SU-DHL-6 (cell line): ENCODE measurements around the gene SLC16A10.

Source experiments
- H2AFZ ChIP-seq: fragments of 200-600 bp; sonication (generic); 2 replicates; pipeline ENCODE4 v1.6.1; 2014; ENCODE audit warnings: low read depth, mild to moderate bottlenecking, moderate library complexity, mixed read lengths, antibody characterized with exemption, low read length; ENCODE audit not compliant: severe bottlenecking
- H3F3A ChIP-seq: fragments of 200-600 bp; shearing (Covaris generic); 2 replicates; pipeline ENCODE4 v1.6.0; 2016; ENCODE audit warnings: antibody characterized with exemption, mild to moderate bottlenecking; ENCODE audit not compliant: insufficient read depth
- H3K27ac ChIP-seq: fragments of 200-600 bp; sonication (generic); 2 replicates; pipeline ENCODE4 v1.5.1; 2016; ENCODE audit warnings: low read depth, mild to moderate bottlenecking, low read length, moderate library complexity, mixed read lengths
- H3K27me3 ChIP-seq: fragments of 200-600 bp; sonication (generic), shearing (Covaris generic); 2 replicates; pipeline ENCODE4 v1.6.0; 2014; ENCODE audit warnings: mild to moderate bottlenecking, low read length
- H3K36me3 ChIP-seq: fragments of 200-600 bp; sonication (generic); 2 replicates; pipeline ENCODE4 v1.6.1; 2014; ENCODE audit warnings: mild to moderate bottlenecking, low read length, mixed read lengths
- H3K4me2 ChIP-seq: fragments of 300-600, 200-600 bp; shearing (Covaris generic), sonication (generic); 2 replicates; pipeline ENCODE4 v1.6.0; 2014; ENCODE audit warnings: low read length, low read depth, mild to moderate bottlenecking; ENCODE audit not compliant: poor library complexity, severe bottlenecking
- H3K4me3 ChIP-seq: fragments of 200-600 bp; sonication (generic); 2 replicates; pipeline ENCODE4 v1.5.1; 2014; ENCODE audit warnings: antibody characterized with exemption, low read length, mild to moderate bottlenecking, mixed read lengths; ENCODE audit not compliant: insufficient read depth, poor library complexity, severe bottlenecking
- H3K79me2 ChIP-seq: fragments of 200-600 bp; sonication (generic); 2 replicates; pipeline ENCODE4 v1.6.1; 2014; ENCODE audit warnings: mild to moderate bottlenecking, low read length, moderate library complexity; ENCODE audit not compliant: insufficient read depth
- H3K9ac ChIP-seq: fragments of 200-600 bp; sonication (generic); 2 replicates; pipeline ENCODE4 v1.7.0; 2014; ENCODE audit warnings: mild to moderate bottlenecking, low read length
- H3K9me2 ChIP-seq: fragments of 200-600 bp; sonication (generic); replicated peaks from 2 replicates; pipeline ENCODE4 v1.6.1; 2014; ENCODE audit warnings: low read length; ENCODE audit not compliant: insufficient read depth
- H3K9me3 ChIP-seq: fragments of 200-600 bp; sonication (generic); 2 replicates; pipeline ENCODE4 v1.6.1; 2014; ENCODE audit warnings: low read length, mixed read lengths; ENCODE audit not compliant: insufficient read depth
- H4K20me1 ChIP-seq: fragments of 200-600 bp; sonication (generic); 2 replicates; pipeline ENCODE4 v1.6.1; 2014; ENCODE audit warnings: low read depth, mild to moderate bottlenecking, antibody characterized with exemption, low read length, moderate library complexity, mixed read lengths
- CTCF ChIP-seq: fragments of 200-600 bp; sonication (generic); IDR thresholded peaks from one replicate; pipeline ENCODE4 v1.5.1; 2017; ENCODE audit warnings: antibody characterized with exemption, mild to moderate bottlenecking, low read length, moderate library complexity; ENCODE audit not compliant: insufficient read depth, poor library complexity, severe bottlenecking
- EZH2phosphoT487 ChIP-seq: fragments of 200-600 bp; sonication (generic), shearing (Covaris generic); conservative IDR thresholded peaks from 2 replicates; pipeline ENCODE4 v1.6.1; 2018; ENCODE audit warnings: mild to moderate bottlenecking, antibody characterized with exemption, low read length, moderate library complexity, mixed read lengths

SLC16A10 gene

DNA sequence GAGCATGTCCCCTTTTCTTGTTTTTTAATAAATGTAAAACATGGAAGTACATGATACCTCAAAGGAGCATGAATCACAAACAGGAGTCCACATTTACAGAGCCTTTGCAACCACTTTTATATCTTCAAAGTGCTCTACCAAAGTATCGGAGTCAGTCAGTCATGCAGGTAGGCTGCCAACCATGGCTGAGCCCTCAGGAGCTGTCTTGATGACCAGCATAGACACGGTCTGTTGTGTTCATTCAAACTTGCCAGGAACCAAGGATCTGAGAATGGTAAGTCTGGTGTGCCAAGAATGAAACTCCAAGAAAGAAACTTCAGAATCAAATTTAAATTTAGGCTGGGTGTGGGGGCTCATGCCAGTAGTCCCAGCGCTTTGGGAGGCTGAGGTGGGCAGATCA is 111.5 kb downstream of the SLC16A10 start:
- Histone ChIP-seq H3K9me2 (no peaks in the 10 kb centered on the region), H4K20me1 (no peaks in the 10 kb centered on the region)

GRCh38 chr6:111199935-111200334 is 112.6 kb downstream of the SLC16A10 start:
- Histone ChIP-seq H3K4me3 (no peak overlapping the region), H3K4me2 (no peak overlapping the region), H3K9ac (no peak overlapping the region), H3F3A (no peaks in the 10 kb centered on the region), H3K36me3 (no peaks in the 10 kb centered on the region), H4K20me1 (no peaks in the 10 kb centered on the region), H3K9me2 (no peaks in the 10 kb centered on the region), H3K79me2 (no peaks in the 10 kb centered on the region), H2AFZ (no peak overlapping the region), H3K27ac (no peak overlapping the region), H3K9me3 (no peaks in the 10 kb centered on the region), H3K27me3 (no peaks in the 10 kb centered on the region)
- TF ChIP-seq EZH2phosphoT487, result no peak
- no peak for TF ChIP-seq CTCF

More for the DNA sequence above, 111.5 kb downstream of the SLC16A10 start:
- Histone ChIP-seq H3F3A (no peaks in the 10 kb centered on the region), H3K9ac (no peak overlapping the region), H3K27me3 (no peaks in the 10 kb centered on the region), H3K4me3 (no peak overlapping the region), H3K27ac (no peak overlapping the region), H3K9me3 (no peaks in the 10 kb centered on the region), H3K4me2 (no peak overlapping the region), H3K36me3 (no peaks in the 10 kb centered on the region), H2AFZ (no peak overlapping the region), H3K79me2 (no peaks in the 10 kb centered on the region)
- TF ChIP-seq CTCF (no peak), EZH2phosphoT487 (no peak)

DNA sequence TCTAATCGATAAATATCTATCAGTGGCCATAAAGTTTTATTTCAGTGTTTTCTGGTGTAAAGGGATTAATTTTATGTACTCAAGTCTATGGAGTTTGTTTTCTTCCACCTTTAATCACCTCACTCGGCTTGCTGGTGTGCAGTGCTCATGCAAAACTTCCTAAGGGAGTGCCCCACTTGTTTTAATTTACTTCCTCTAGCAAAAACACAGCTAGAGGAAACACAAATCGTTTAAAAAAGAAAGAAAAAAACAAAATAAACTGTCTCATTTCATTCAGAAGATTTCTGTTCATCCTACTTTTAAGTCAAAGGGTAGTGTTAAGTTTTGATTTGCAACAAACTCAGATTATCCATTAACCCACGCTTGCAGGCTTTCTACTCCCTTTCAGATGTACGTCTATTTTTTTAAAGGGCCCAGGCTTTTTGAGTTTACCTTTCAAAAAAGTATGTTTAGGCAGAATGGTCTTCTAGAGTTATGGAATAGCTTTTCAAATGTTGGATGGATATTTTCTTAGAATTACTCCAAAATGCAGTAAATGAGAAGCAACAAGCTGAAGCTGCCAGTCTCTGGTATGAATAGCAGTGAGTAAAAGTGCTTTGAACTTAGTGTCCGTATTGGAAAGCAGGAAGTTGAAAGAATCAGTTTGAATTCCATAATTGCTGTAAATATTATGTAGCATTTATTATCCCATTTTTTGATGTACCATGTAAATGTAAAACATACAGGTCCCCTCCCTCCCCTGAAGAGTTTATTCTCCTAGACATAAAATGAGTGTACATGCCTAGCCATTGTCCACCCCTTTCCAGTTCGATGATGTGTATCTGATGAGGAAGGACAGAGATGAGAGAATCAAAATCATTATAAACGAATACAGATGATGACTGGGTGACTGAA is 113.3 kb downstream of the SLC16A10 start:
- no peak for TF ChIP-seq EZH2phosphoT487
- TF ChIP-seq CTCF, result no peak
- Histone ChIP-seq H2AFZ (no peak overlapping the region), H3K4me3 (no peak overlapping the region), H3F3A (no peaks in the 10 kb centered on the region), H3K9ac (no peak overlapping the region), H3K27ac (no peak overlapping the region), H3K9me3 (no peaks in the 10 kb centered on the region), H3K36me3 (no peaks in the 10 kb centered on the region), H3K9me2 (no peaks in the 10 kb centered on the region), H3K27me3 (no peaks in the 10 kb centered on the region), H3K79me2 (no peaks in the 10 kb centered on the region), H3K4me2 (no peak overlapping the region), H4K20me1 (no peaks in the 10 kb centered on the region)
